Stimulated activated CD4-positive, alpha-beta T cell treated with anti-CD3 and anti-CD28 coated beads, Interleukin-4, amount 100 ng/mL, for 1 hour (primary cell): ENCODE data around the gene TRPC3.
"Not testable (repeated sequence)": the region's sequence is repeated elsewhere in the genome, so short reads cannot be mapped to it uniquely, and the experiment has no call there.

Experiments
- DNase-seq: peaks from one replicate; pipeline ENCODE4 v3.0.0-alpha.2; 2020

The TRPC3 gene

DNA sequence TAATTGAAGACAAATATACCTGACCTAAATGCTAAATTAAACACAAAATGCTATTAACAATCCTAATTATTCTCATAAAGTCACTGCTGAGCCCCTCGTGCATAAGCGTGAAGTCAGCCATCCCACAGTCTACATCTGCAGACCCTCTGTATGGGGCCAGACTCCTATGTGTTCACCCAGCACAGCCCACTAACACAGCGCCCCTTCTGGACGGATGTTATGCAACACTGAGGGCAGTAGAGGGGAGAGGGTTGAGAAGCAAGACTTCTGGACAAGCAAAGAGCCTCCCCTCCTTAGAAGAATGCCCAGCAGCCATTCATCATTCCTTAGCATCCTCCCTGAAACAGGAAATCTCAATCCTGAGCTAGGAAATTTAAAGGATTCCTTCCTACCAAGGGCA lies 7.9 kb downstream of the TRPC3 start:
- no peak for DNase-seq

DNA sequence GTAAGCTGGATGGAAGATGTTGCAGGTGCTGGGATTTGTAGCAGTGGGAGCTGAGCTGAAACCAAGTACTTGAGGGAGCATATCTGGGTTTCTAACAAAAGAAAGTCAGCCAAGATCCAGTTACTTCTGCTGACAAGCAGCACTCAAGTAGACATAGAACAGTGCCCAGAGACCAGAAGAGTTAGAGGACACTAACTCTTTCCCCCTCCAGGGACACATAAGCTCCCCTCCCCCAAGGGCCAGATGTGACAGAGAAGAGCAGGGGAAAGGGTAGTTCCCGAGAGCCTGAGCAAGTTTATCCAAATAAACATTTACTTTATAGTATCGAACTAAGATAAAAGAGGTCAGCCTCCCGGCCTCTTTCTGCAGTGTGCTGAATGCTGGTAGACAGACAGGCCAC lies 12.2 kb downstream of the TRPC3 start:
- no peak for DNase-seq

DNA sequence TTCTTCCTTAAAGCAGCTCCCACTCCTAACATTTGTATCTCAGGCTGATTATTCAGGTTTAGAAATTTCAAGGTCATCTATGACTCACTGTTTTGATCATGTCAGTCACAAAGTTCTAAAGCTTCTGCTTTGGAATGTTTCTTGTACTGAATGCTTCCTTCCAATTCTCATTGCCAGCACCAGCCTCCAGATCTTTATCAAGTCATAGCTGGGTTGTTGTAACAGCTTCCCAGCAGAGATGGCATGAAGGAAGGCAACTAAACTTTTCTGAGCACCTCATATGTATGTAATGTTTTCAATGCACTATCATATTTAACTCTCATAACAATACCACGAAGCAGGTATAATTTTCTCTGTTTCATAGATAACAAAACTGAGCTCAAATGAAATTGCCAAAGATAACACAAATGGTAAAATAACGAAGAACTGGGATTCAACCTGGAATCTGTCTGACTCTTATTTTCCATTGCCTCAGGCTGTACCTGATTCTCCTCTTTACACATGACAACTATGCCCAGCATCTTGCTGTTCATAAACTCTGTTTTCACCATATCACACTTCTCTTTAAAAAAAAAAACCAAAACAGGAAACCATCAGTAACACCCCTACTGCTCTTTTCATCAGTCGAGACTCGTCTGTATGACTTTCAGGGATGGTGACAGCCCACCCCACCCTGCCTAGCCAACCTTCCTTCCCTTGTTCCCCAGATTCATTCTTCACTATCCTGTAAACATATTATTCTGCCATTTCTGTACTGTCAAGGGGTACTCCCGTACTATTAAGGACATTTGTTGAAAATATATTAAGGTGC lies 13.4 kb downstream of the TRPC3 start:
- no peak for DNase-seq

DNA sequence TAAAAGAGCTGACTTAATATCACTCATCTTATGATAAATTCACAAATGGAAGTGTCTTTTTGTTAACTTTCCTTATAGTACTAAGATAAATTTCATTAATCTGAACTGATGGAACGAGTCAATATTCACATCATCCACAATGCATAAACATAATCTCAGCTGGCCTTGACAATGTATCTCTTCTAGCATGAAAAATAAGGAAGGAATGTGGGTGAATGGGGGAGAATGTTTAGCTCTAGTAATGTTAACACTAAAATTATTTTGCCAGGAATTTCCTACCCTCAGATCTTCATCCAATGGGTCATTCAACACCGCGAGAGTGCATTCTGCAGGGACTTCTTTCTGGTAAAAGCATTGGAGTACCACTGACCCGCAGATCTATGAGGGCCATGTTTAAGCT lies 15.8 kb downstream of the TRPC3 start:
- no peak for DNase-seq

DNA sequence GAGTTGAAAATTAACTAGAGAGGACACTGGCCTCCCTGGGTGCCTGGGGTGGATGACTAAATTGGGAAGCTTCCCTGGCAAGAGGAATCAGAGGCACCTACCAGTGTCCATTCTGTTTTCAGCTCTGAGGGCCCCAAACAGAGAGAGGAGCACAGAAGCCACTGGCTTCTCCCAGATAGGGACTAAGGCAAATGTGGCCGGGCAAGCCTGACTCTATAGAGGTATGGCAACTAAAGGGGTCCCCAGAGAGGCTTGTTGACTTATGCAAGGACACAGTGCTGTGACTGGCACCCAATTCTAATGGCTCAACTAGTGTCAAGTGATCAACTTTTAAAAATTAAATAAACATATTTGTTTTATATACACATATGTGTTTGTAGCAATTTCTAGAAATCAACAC lies 17.2 kb downstream of the TRPC3 start:
- DNase-seq = no peak

DNA sequence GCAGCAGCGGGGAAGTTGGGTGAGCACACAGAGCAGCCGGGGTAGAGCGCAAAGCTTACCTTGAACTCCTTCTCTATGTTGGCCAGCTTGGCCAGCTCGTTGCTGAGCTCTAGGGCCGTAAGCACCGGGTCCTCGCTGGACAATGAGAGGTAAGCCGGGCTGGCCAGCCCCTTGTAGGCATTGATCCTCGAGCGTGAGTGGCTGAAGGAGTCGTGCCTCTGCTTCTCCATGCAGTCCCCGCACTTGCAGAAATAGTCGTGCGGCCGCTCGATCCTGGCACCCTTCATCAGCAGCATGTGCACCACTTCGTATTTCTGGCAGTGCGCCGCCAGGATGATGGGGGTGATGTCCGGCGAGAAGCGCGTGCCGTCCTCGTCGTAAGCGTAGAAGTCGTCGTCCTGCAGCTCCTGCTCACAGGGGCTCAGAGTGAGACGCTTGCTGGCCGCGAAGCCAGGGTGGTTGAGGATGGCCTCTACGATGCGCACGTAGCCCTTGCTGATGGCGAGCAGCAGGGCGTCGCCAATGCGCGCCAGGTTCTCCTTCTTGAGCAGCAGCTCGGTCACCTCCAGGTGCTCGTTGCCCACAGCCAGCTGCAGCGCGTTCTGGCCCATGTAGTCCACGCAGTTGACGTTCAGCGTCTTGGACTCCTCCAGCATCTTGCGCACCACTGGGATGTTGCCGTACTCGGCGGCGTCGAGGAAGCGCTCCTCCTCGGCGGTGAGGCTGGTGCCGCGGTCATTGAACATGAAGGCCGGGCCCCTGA lies 19.5 kb downstream of the TRPC3 start:
- DNase-seq = no peak

DNA sequence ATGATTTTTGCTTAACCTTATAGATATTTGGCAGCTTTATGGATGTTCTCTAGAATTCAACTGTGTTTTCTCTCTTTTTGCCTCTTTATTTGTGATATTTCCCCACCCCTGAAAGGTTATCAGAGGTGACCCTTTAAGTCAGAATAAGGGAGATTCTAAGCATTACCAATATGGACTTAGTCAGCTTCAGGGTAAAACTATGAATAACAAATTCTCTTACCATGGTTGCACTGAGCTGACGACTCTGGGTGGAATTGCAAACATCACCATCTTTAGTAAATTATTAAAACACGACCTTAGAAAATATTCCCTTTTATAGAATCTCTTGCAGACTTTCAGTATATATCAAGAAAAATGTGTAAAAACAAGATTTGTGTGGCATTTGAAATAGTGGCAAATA lies 21.6 kb downstream of the TRPC3 start:
- DNase-seq = no peak

DNA sequence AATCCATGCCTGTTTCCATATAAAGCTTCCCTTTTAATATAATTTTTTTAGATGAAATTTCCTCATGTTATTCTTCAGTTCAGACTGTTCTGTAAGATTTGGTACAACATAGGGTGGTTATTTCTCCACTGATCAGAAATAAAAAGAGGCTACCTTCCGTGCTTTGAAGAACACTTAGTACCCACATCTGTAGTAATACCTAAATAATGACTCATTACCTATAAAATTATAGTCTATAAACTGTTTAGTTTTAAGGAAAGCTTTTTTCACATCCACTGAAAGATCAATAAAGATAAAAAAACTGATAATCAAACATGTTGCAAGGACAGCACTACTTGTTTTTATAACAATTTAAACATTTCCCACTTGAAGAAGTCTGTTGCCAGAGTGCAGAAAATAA lies 23.9 kb downstream of the TRPC3 start:
- DNase-seq = no peak

DNA sequence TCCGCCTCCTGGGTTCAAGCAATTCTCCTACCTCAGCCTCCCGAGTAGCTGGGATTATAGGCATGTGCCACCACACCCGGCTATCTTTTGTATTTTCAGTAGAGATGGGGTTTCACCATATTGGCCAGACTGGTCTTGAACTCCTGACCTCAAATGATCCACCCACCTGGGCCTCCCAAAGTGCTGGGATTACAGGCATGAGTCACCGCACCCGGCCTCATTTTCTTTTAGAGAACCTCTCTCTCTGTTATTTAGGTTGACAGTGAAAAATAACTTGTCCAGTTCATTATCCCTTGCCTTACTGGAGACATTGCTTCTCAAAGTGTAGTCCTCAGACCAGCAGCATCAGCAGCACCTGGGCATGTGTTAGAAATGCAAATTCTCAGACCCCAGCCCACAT lies 25.4 kb downstream of the TRPC3 start:
- not testable (repeated sequence) for DNase-seq

DNA sequence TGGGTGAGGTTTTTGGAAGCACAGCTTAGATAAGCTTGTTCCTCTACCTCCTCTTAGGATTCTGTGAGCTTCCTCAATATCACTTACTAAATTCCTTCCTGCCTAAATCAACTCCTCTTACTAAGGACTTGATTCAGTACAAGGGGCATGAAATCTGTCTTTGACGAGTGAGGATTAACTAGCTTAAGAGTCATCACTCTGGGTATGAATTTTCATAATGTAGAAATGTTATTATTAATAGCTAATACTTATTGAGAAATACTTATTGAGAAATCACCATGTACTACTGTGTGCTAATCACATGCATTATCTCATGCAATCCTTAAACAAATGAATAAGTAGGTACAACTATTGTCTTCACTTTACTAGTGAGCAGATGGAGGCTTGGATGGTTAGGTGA lies 28.6 kb downstream of the TRPC3 start:
- no peak for DNase-seq

DNA sequence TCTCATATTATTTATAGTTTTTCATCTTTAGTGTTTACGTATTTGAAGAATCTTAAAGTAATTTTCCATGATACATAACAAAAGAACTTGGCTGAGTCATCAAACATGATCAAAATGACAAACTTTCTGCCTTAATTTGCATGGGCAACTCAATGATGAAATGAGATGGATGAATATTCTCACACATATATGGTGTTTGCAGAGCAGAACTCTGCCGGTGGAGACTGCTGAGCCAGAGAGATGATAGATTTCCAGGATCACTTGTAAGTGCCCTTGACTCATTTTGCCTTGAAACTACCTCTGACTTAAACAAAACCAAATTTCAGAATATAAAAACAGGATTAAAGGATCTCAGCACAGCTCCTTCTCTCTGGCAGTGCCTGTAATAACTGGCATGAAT lies 38.2 kb downstream of the TRPC3 start:
- DNase-seq = no peak

DNA sequence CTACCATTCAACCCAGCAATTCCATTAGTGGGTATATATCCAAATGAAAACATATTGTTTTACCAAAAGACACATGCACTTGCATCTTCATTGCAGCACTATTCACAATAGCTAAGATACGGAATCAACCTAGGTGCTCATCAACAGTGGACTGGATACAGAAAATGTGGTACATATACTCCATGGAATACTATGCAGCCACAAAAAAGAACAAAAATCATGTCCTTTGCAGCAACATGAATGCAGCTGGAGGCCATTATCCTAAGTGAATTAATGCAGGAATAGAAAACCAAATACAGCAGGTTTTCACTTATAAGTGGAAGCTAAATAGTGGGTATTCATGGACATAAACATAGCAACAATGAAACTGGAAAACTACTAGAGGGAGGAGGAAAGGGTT lies 43.5 kb downstream of the TRPC3 start:
- DNase-seq = no peak

DNA sequence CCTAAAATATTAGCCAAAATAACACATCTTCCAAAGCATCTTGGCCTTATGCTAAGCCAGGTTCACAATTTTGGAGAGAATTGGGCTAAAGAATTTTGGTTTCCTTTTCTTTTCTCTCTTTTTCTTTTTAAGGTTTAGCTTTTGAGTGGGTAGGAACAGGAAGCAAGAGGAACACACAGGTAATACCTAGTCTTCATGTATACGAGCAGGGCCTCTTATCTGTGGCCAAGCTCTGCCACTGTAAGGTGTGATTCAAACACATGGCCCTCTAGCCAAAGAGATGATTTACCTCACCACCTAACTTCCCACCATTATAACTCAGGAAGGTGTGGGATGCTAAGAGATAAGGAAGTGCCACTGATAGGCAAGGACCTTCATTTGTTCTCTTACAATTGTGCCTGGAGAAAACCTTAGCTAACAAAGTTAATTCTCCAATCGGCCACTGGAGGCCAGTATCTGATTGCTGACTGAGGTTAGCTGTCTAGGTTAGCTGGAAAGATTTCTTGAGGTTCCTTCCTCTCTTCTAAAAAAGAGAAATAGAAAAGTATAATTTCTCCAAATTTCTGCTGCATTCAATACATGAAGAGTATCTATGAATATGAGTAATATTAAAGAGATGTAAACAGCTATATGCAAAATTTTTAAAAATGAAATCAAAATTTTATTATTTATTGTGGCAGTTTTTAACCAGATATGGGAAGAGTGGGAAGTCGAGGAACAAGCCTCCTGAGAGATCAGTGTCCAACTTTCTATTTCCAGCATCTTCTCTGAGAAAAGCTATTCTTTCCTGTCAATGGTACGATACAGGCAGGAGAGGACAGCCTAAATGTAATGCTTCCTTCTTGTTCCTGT lies 51.5 kb downstream of the TRPC3 start:
- DNase-seq = peak; percentile 33

DNA sequence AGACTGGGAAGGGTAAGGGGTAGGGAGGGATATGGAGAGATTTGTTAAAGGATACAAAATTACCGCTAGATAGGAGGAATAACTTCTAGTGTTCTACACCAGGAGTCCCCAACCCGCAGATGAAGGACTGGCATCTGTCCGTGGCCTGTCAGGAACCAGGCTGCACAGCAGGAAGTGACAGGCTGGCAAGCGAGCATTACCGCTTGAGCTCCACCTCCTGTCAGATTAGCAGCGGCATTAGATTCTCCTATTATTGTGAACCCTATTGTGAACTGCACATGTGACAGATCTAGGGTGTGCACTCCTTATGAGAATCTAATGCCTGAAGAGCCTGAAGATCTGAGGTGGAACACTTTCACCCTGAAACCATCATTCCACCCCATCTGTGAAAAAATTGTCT lies 53.7 kb downstream of the TRPC3 start:
- DNase-seq = peak; percentile 4

DNA sequence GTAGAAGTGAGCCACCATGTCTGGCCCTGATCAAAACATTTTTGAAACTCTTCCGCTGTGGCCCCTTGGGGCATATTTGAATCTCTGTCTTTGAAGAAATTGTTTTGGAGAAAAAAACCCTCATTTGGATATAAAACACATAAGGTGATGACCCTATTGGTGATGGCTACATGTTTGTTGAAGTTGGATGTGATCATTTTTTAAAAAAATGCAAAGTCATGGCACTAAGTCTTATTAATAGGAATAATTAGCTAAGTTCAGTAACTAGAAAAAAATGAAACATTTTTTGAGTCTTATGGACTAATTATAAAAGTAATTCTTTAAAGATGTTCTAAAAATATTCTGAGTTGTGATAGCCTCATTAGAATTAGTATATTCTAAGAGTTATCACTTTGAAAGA lies 63.7 kb downstream of the TRPC3 start:
- DNase-seq = no peak

DNA sequence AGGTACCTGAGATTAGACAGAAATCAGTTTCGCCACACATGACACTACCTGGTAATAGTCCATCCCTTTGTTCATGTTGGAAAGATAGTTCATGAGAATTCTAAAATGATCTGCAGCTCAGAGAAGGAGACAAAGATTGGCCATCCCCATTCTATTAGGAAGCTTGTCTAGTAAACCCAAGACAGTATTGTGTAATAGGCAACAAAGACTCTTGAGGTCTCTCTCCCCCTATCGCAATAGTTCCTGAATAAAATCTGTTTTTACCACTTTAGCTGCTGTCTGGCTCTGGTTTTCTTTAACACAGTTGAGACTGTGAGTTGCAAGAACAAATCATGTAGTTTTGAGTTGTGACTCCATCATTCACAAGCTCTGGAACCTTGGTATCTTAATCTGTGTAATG lies 66.7 kb downstream of the TRPC3 start:
- DNase-seq = no peak

DNA sequence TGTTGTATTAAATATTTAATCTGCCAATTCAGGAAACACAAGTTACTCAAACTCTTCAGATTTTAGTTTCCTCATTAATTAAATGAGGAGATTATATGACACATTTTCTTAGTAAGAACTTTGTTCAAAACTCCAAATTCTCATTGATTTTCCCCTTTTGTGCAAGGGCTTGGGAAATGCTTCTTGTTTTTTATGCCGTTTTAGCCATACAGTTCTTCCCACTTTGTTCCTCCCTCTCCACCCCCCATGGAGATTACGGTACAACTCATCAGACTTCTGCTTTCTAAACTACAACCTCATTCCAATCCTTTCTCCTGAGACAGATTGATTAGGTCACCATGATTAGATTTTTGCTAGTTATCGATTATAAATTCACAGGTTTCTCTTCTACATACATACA lies 70.7 kb downstream of the TRPC3 start:
- no peak for DNase-seq

DNA sequence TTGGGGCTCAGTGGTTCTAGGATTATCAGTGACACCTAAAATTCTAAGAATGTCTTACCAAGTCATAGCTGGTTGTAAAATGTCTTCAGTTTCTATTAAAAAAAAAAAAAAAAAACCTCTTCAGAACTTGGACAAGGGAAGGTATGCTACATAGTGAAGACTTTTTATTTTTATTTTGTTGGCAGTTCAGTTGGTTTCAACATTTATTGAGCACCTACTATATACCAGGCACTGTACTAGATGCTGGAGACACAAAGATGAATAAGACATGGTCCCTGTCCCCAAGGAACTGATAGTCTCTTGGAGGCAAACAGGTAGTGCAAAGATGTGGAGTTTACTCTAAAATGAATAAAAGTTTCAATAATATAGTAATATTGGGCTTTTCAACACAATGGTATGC lies 72.7 kb downstream of the TRPC3 start:
- no peak for DNase-seq

DNA sequence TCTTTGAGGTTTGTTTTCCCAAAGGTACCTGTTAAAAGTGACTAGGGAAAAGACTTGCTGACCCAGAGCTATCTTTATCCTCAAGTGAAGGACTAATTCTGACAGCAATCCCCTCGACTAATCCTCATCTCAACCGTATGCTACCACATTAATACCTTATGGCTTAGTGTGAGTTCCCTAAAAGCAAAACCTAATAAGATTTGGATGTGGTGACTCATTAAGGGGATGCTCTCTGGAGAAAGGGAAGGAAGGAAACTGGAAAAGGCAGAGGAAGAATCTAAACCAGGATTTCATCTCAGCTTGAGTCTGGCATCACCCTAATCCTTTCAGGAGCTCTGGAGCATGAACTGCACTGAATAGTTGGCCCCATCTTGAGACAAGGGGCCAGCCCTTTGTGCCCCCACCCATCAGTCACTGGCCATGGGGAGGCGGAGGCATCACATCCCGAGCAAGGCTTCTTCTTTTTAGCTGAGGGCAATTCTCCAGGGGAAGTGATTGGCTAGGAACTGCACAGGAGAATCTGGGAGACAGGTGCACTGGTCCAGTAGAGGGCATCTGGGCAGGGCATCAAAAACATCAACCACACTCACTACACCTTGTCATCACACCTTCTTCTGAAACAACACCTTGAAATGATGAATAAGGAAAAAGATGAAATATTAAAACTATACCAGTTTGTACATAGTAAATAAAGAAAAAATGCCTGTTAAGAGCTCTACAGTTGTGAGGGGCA lies 74.7 kb downstream of the TRPC3 start:
- no peak for DNase-seq

DNA sequence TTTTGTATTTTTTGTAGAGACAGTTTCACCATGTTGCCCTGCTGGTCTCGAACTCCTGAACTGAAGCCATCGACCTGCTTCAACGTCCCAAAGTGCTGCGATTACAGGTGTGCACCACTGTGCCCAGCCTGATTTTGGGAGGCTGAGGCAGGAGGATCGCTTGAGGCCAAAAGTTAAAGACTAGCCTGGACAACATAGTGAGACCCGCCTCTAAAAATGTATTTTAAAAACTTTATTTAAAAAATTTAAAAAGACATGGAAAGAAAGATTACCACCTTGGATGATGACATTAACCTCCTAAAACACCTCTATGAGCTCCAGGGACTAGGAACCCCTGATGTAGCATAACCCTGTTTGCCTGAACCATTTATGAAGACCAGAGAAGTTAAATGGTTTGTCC lies 75.8 kb downstream of the TRPC3 start:
- DNase-seq = no peak

DNA sequence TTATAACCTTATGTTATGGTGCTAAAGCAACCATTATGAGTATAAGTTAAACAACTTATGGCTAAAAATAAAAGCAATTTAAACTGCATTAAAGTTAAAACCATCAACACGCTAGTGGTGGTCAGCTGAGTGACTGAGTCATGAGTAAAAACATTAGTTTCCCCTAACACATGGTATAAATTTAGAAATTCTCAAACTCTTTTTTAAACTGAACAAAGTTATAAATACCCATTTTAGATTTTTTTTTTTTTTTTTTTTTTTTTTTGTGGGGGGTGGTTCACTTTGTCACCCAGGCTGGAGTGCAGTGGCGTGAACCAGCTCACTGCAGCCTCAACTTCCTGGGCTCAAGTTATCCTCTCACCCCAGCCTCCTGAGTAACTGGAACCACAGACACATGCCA lies 76.2 kb downstream of the TRPC3 start:
- DNase-seq = no peak

DNA sequence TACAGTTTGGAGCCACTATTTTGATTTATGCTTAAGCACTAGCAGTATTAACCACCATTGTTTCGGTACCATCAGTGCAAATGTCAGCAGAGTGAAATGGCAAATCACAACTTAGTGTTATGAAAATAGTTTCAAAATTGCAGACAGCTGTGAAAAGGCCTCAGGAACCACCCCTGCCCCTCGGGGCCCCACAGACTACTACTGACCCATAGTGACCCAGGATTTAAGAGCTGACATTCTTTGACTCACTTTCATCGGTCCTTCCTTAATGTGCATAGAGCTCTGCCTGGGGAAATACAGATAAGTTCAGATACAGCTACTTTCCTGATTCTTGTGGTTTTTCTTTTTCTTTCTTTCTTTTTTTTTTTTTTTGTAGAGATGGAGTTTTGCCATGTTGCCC lies 78.3 kb downstream of the TRPC3 start:
- DNase-seq = no peak
